ENCODE results near the gene DCXR.
A peak's percentile ranks its signal among the peaks of the same experiment; 100 is the strongest.

Gene DCXR

GRCh38 chr17:82037092-82037888, at the start of gene DCXR:
TSS of gene DCXR (minus strand) at chr17:82037697. CDS start at chr17:82037682, 15 bp downstream.
- peaks cover 22% of the 10 kb centered on the region for H3K36me3 Mint-ChIP-seq (ENCODE audit: low read depth)
- peaks cover 29% of the 10 kb centered on the region for H3K4me1 Mint-ChIP-seq (ENCODE audit: low read depth)
- peak within 1 kb of the TSS; percentile 83 for H3K4me3 Mint-ChIP-seq
- H3K9me3 Mint-ChIP-seq: no peaks in the 10 kb centered on the region
- peak; percentile 95 for DNase-seq
- peak within 1 kb of the TSS; percentile 94 for H3K27ac Mint-ChIP-seq
- no peaks in the 10 kb centered on the region for H3K27me3 Mint-ChIP-seq

- H3K27ac Mint-ChIP-seq: no peak overlapping the region
- peaks cover 89% of the 10 kb centered on the region for H3K36me3 Mint-ChIP-seq (ENCODE audit: low read depth)
- no peaks in the 10 kb centered on the region for H3K4me1 Mint-ChIP-seq (ENCODE audit: low read depth)
- no peak for DNase-seq
- H3K27me3 Mint-ChIP-seq: no peaks in the 10 kb centered on the region
- H3K4me3 Mint-ChIP-seq: no peak overlapping the region
- no peaks in the 10 kb centered on the region for H3K9me3 Mint-ChIP-seq
Measured at GRCh38 chr17:82085931-82086764, 48.7 kb upstream of the DCXR start.

GRCh38 chr17:82085031-82085861, 47.7 kb upstream of the DCXR start:
- no peak overlapping the region for H3K27ac Mint-ChIP-seq
- no peaks in the 10 kb centered on the region for H3K27me3 Mint-ChIP-seq
- DNase-seq: no peak
- H3K36me3 Mint-ChIP-seq (ENCODE audit: low read depth): peaks cover 89% of the 10 kb centered on the region
- no peaks in the 10 kb centered on the region for H3K4me1 Mint-ChIP-seq (ENCODE audit: low read depth)
- H3K4me3 Mint-ChIP-seq: no peak overlapping the region
- H3K9me3 Mint-ChIP-seq: no peaks in the 10 kb centered on the region

GRCh38 chr17:82084373-82085030, 47.0 kb upstream of the DCXR start:
- no peaks in the 10 kb centered on the region for H3K27me3 Mint-ChIP-seq
- no peak overlapping the region for H3K4me3 Mint-ChIP-seq
- peaks cover 91% of the 10 kb centered on the region for H3K36me3 Mint-ChIP-seq (ENCODE audit: low read depth)
- DNase-seq: no peak
- H3K27ac Mint-ChIP-seq: no peak overlapping the region
- H3K4me1 Mint-ChIP-seq (ENCODE audit: low read depth): no peaks in the 10 kb centered on the region
- H3K9me3 Mint-ChIP-seq: no peaks in the 10 kb centered on the region

DNA sequence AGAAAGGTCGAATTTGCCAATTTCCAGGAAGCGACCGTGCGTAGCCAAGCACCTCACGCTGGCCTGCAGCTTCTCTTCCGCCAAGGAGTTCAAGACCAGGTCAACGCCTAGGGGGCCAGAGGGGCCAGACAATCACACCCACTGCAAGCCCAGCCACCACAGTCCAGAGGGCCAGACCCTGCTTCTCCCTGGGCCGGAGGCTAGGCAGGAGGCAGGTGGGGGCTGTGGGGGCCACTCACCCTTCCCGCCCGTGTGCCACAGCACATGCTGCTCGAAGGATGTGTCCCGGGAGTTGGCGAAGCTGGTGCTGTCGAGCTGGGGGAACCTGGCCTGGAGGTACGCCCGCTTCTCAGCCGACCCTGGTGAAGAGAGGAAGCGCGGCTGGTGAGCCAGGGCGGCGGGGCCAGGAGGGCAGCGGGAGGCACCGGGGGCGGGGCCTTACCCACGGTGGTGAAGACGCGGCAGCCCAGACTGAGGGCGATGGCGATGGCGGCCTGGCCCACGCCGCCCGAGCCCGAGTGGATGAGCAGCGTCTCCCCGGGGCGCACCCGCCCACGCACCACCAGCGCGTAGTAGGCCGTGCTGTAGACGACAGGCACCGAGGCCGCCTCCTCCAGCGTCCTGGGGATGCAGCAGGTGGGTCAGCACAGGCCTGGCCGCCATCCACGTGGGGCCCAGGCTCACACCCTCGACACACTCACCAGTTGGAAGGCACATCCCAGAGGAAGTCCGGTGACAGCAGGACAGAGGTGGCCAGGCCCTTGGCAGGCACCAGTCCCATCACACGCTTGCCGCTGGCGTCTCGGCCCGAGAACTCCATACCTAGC, 46.2 kb upstream of the DCXR start:
- Mint-ChIP-seq H3K27ac (peak overlapping the region; percentile 26), H3K4me3 (no peak overlapping the region), H3K4me1 (ENCODE audit: low read depth) (no peaks in the 10 kb centered on the region), H3K27me3 (no peaks in the 10 kb centered on the region), H3K36me3 (ENCODE audit: low read depth) (peaks cover 90% of the 10 kb centered on the region), H3K9me3 (no peaks in the 10 kb centered on the region)
- DNase-seq: no peak

DNA sequence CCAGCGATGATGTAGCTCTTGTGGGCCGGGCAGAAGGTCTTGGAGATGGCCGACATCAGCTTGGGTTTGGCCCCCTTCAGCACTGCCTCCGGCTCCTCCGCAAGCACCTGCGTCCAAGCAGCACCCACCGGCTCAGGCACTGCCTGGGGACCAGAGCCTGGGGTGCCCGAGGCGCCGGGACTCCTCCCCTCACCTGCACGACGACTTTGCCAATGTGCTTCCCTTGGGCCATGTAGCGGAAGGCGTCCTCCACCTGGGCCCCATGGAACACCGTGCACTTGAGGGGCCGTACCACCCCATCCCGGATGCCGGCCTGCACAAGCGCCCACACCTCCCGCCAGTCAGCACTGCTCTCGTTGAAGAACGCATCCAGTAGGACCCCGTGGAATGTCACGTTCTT, 45.5 kb upstream of the DCXR start:
- H3K4me1 Mint-ChIP-seq (ENCODE audit: low read depth): peaks cover 2% of the 10 kb centered on the region
- H3K27me3 Mint-ChIP-seq: no peaks in the 10 kb centered on the region
- no peak overlapping the region for H3K4me3 Mint-ChIP-seq
- peaks cover 90% of the 10 kb centered on the region for H3K36me3 Mint-ChIP-seq (ENCODE audit: low read depth)
- no peak for DNase-seq
- H3K9me3 Mint-ChIP-seq: no peaks in the 10 kb centered on the region
- H3K27ac Mint-ChIP-seq: no peak overlapping the region

GRCh38 chr17:82082456-82082855, 45.0 kb upstream of the DCXR start:
- Mint-ChIP-seq H3K9me3 (no peaks in the 10 kb centered on the region), H3K4me1 (ENCODE audit: low read depth) (peaks cover 2% of the 10 kb centered on the region), H3K36me3 (ENCODE audit: low read depth) (peaks cover 90% of the 10 kb centered on the region), H3K27me3 (no peaks in the 10 kb centered on the region), H3K27ac (no peak overlapping the region), H3K4me3 (no peak overlapping the region)
- DNase-seq: no peak

DNA sequence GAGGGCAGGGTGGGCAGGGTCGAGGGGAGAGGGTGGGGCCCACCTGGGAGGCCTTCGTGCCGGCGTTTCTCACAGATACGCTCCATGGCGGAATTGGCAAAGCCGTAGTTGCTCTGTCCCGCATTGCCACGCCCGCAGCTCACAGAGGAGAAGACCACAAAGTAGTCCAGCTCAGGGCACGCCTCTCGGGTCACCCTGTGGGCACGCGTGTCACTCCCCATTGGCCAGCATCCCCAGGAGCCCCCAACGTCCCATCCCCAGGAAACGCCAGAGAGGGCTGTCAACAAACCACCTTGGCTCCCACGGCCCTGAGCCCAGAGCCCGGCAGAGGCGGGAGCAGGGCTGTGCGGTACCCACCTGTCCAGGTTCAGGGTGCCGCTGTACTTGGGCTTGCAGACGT, 44.5 kb upstream of the DCXR start:
- Mint-ChIP-seq H3K27ac (no peak overlapping the region), H3K36me3 (ENCODE audit: low read depth) (peaks cover 86% of the 10 kb centered on the region), H3K27me3 (no peaks in the 10 kb centered on the region), H3K4me3 (no peak overlapping the region), H3K9me3 (no peaks in the 10 kb centered on the region), H3K4me1 (ENCODE audit: low read depth) (peaks cover 2% of the 10 kb centered on the region)
- DNase-seq: no peak

GRCh38 chr17:82081546-82081945, 44.0 kb upstream of the DCXR start:
- no peaks in the 10 kb centered on the region for H3K27me3 Mint-ChIP-seq
- H3K4me1 Mint-ChIP-seq (ENCODE audit: low read depth): peaks cover 2% of the 10 kb centered on the region
- H3K4me3 Mint-ChIP-seq: no peak overlapping the region
- H3K27ac Mint-ChIP-seq: no peak overlapping the region
- DNase-seq: no peak
- no peaks in the 10 kb centered on the region for H3K9me3 Mint-ChIP-seq
- peaks cover 82% of the 10 kb centered on the region for H3K36me3 Mint-ChIP-seq (ENCODE audit: low read depth)

DNA sequence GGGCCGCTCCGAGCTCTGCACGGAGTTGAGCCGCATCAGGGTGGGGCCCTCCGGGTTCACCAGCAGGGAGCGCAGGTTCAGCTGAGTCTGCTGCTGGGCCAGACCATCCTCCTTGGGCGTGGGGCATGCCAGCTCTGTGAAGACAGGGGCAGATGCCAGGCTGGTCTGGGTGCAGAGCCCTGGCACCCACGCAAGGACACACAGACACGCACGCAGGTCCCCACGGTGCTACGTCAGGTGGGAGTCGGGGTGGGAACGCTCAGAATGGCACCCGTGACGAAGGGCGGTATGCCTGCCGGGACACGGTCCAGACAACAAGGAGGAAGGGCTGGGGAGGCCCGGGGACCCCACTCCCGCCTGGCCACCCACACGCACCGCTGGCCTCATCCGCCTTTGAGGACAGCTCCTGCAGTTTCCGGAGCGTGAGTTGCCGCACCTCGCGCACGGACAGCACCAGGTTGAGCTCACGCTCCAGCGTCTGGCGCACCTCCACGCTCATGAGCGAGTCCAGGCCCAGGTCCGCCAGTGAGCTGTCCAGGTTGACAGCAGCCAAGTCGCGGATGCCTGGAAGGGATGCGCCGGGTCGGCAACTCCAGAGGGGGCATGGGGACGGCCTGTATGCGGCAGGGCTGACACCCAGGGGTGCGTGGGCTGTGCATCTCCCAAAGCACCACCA, 43.4 kb upstream of the DCXR start:
- Mint-ChIP-seq H3K4me1 (ENCODE audit: low read depth) (peaks cover 2% of the 10 kb centered on the region), H3K36me3 (ENCODE audit: low read depth) (peaks cover 76% of the 10 kb centered on the region), H3K4me3 (no peak overlapping the region), H3K9me3 (no peaks in the 10 kb centered on the region), H3K27me3 (no peaks in the 10 kb centered on the region), H3K27ac (no peak overlapping the region)
- DNase-seq: no peak

DNA sequence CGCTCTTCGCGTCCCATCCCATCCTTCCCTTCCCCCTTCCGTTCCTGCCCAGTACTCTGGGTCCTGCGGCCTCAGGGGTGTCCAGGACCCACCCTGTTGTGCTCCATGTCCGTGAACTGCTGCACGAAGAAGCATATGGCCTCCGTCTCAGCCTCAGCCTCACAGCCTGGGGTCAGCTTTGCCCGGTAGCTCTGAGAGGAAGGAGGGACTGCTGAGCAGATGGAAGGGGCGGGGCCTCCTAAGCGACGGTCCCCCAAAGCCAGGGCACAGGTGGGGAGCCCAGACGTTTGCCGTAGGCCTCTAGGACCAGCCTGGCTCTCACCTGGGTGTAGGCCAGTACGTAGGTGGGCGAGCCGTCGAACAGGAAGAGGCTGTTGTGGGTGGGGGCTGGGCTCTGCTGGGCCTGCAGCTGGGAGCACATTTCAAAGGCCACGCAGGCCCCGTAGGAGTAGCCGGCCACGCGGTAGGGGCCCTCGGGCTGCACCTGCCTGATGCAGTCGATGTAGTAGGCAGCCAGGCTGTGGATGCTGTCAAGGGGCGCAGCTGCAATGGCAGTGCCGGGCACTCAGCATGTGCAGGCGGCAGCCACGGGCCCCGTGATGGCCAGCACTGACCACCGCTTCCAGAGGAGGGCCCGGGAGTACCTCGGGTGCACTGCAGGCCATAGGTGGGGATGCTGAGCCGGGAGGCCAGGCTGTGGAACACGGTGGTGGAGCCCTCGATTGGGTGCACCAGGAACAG, 42.7 kb upstream of the DCXR start:
- H3K36me3 Mint-ChIP-seq (ENCODE audit: low read depth): peaks cover 72% of the 10 kb centered on the region
- no peaks in the 10 kb centered on the region for H3K9me3 Mint-ChIP-seq
- no peaks in the 10 kb centered on the region for H3K27me3 Mint-ChIP-seq
- no peak for DNase-seq
- H3K4me3 Mint-ChIP-seq: no peak overlapping the region
- no peak overlapping the region for H3K27ac Mint-ChIP-seq
- peaks cover 2% of the 10 kb centered on the region for H3K4me1 Mint-ChIP-seq (ENCODE audit: low read depth)

- DNase-seq: no peak
- no peaks in the 10 kb centered on the region for H3K9me3 Mint-ChIP-seq
- H3K27ac Mint-ChIP-seq: no peak overlapping the region
- peaks cover 63% of the 10 kb centered on the region for H3K36me3 Mint-ChIP-seq (ENCODE audit: low read depth)
- no peaks in the 10 kb centered on the region for H3K27me3 Mint-ChIP-seq
- no peak overlapping the region for H3K4me3 Mint-ChIP-seq
- H3K4me1 Mint-ChIP-seq (ENCODE audit: low read depth): peaks cover 2% of the 10 kb centered on the region
Measured at GRCh38 chr17:82079001-82079677, 41.6 kb upstream of the DCXR start.

All from activated T-cell treated with anti-CD3 and anti-CD28 coated beads, Interleukin-2, amount 50 U/mL, for 24 hours (primary cell).